Sigmoid colon (tissue), 7 donors: ENCODE results near the gene MAGI2. TPM values are rescaled to one million over a fixed set of nuclear protein-coding genes. Genes with fewer than 3 reads are reported as not detected.
"Not testable (repeated sequence)": the region's sequence is repeated elsewhere in the genome, so short reads cannot be mapped to it uniquely, and the experiment has no call there.

ENCODE experiments used
- DNase-seq: peaks from one replicate; pipeline ENCODE4 v3.0.0-alpha.2; 2019
- H3K27ac ChIP-seq, 4 donors: fragments of 200-600 bp; sonication (generic); one replicate each; pipeline ENCODE4 v1.5.1; 2016 to 2019; ENCODE audit warnings: mild to moderate bottlenecking in 1 of 4
- H3K27me3 ChIP-seq, 3 donors: fragments of 200-600 bp; sonication (generic); one replicate each; pipeline ENCODE4 v1.5.1; 2019; ENCODE audit warnings: mild to moderate bottlenecking in 1 of 3
- H3K36me3 ChIP-seq, 4 donors: fragments of 200-600 bp; sonication (generic); one replicate each; pipeline ENCODE4 v1.5.1; 2016 to 2019
- H3K4me1 ChIP-seq, 4 donors: fragments of 200-600 bp; sonication (generic); one replicate each; pipeline ENCODE4 v1.5.1; 2017 to 2019
- H3K4me3 ChIP-seq, 4 donors: fragments of 200-600 bp; sonication (generic); one replicate each; pipeline ENCODE4 v1.5.1; 2017 to 2019; ENCODE audit warnings: mild to moderate bottlenecking in 2 of 4, moderate library complexity in 1 of 4
- H3K9me3 ChIP-seq, 4 donors: fragments of 200-600 bp in 3 of 4; sonication (generic) in 3 of 4; one replicate each; pipeline versions ENCODE4 v1.5.1 to v1.6.1; 2013 to 2019
- CTCF ChIP-seq, 4 experiments: fragments of 450-650 bp in 3 of 4; fragments of 200-600 bp in 1 of 4; IDR thresholded peaks; one replicate each; pipeline ENCODE4 v1.5.1; 2016 to 2019; ENCODE audit warnings: antibody characterized with exemption in 4 of 4, mild to moderate bottlenecking in 3 of 4, moderate library complexity in 2 of 4
- EP300 ChIP-seq, 4 donors: sonication (generic); formaldehyde crosslinking; IDR thresholded peaks; one replicate each; pipeline ENCODE4 v1.6.1; 2017; ENCODE audit warnings: antibody characterized with exemption in 4 of 4
- POLR2A ChIP-seq, 2 donors: fragments of 450-650 bp; IDR thresholded peaks; one replicate each; pipeline ENCODE4 v1.6.1; 2016; ENCODE audit warnings: antibody characterized with exemption in 2 of 2, mild to moderate bottlenecking in 2 of 2, moderate library complexity in 2 of 2
- POLR2AphosphoS5 ChIP-seq, 4 donors: sonication (generic); formaldehyde crosslinking; IDR thresholded peaks; one replicate each; pipeline ENCODE4 v1.6.1; 2017; ENCODE audit warnings: antibody characterized with exemption in 4 of 4
- WGBS, 2 donors: extraction: QIAGEN DNeasy Blood & Tissue Kit; methylation state at CpG; one replicate each; pipeline ENCODE4 v1.1.7; 2013; 5-methylcytosine and 5-hydroxymethylcytosine counted together
- intact Hi-C: fragments of 100-400 bp; cut with DNase I; formaldehyde crosslinking; loops from one replicate; pipeline ENCODE4 v1.15.1; 2023
- polyA plus RNA-seq, 3 donors: library from polyadenylated mRNA; stranded (reverse); fragments of 200-250 nt; gene quantifications; one replicate each; pipeline ENCODE4 v1.2.3, GENCODE V29; 2013
- total RNA-seq, 4 donors: library from RNA; depleted of rRNA; stranded (reverse); fragments of >200 nt; gene quantifications; one replicate each; pipeline ENCODE4 v1.1.0, GENCODE V29; 2016
- donor health status: healthy with polysubstance abuse.
- donor health status: Bipolar disorder and iron deficiency.
- donor health status: healthy.

The MAGI2 gene
- total and polyA plus RNA-seq, 7 donors, result 0.69 to 26.9 (median 14.7) TPM

GRCh38 chr7:79046061-79046460 lies 407.4 kb downstream of the MAGI2 start:
- no peak for TF ChIP-seq CTCF (IDR thresholded peaks at IDR 0.05)
- TF ChIP-seq POLR2A (IDR thresholded peaks at IDR 0.05), result no peak
- no peak for TF ChIP-seq EP300 (IDR thresholded peaks at IDR 0.05)
- TF ChIP-seq POLR2AphosphoS5 (IDR thresholded peaks at IDR 0.05), result no peak
- Histone ChIP-seq H3K36me3 (no peaks in the 10 kb centered on the region), H3K4me3 (no peak overlapping the region), H3K27me3 (no peaks in the 10 kb centered on the region), H3K27ac (no peak overlapping the region), H3K4me1 (no peaks in the 10 kb centered on the region), H3K9me3 (no peaks in the 10 kb centered on the region)
- WGBS, 2 donors, result 48 to 69% methylated on average over 2 of the region's 2 CpGs
- intact Hi-C loops, result no loop called here
- no peak for DNase-seq

GRCh38 chr7:79037001-79037400 lies 416.5 kb downstream of the MAGI2 start:
- 40 to 57% methylated on average over 4 of the region's 4 CpGs for WGBS, 2 donors
- intact Hi-C loops, result no loop called here
- no peaks in the 10 kb centered on the region for H3K4me1 ChIP-seq
- no peak for TF ChIP-seq EP300 (IDR thresholded peaks at IDR 0.05)
- no peak for TF ChIP-seq POLR2A (IDR thresholded peaks at IDR 0.05)
- H3K27me3 ChIP-seq, result no peaks in the 10 kb centered on the region
- no peaks in the 10 kb centered on the region for H3K36me3 ChIP-seq
- H3K4me3 ChIP-seq, result no peak overlapping the region
- H3K9me3 ChIP-seq, result no peaks in the 10 kb centered on the region
- H3K27ac ChIP-seq, result no peak overlapping the region
- DNase-seq, result no peak

DNA sequence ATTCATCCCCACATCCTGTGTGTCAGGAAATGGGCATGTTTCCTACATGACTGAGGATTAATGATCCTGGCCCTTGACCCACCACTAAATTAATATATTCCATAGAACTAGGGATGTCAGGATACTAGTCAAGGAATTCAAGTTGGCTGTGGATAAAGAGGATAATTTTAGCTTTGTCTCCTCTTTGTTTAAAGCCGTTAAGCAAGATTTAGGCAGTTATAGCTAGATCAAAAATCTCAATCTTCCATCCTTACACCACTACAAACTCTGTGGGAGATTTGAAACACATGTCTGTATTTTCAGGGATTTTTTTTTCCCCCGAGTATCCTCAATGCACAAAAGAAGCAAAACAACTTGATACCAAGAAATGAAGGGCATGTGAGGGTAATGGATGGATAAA lies 417.1 kb downstream of the MAGI2 start:
- no peaks in the 10 kb centered on the region for H3K27me3 ChIP-seq
- intact Hi-C loops, result no loop called here
- no peaks in the 10 kb centered on the region for H3K36me3 ChIP-seq
- no peaks in the 10 kb centered on the region for H3K9me3 ChIP-seq
- 76 to 80% methylated on average over 2 of the region's 2 CpGs for WGBS, 2 donors
- TF ChIP-seq CTCF (IDR thresholded peaks at IDR 0.05), result no peak
- no peak for TF ChIP-seq POLR2A (IDR thresholded peaks at IDR 0.05)
- TF ChIP-seq POLR2AphosphoS5 (IDR thresholded peaks at IDR 0.05), result no peak
- TF ChIP-seq EP300 (IDR thresholded peaks at IDR 0.05), result no peak
- no peak overlapping the region for H3K27ac ChIP-seq
- no peak for DNase-seq
- no peak overlapping the region for H3K4me3 ChIP-seq
- no peaks in the 10 kb centered on the region for H3K4me1 ChIP-seq

GRCh38 chr7:79035858-79036257 lies 417.6 kb downstream of the MAGI2 start:
- no peak overlapping the region for H3K4me3 ChIP-seq
- no peak for DNase-seq
- TF ChIP-seq EP300 (IDR thresholded peaks at IDR 0.05), result no peak
- H3K9me3 ChIP-seq, result no peaks in the 10 kb centered on the region
- no peaks in the 10 kb centered on the region for H3K4me1 ChIP-seq
- no peaks in the 10 kb centered on the region for H3K27me3 ChIP-seq
- no peak overlapping the region for H3K27ac ChIP-seq
- no peaks in the 10 kb centered on the region for H3K36me3 ChIP-seq
- intact Hi-C loops, result no loop called here
- 86 to 88% methylated on average over 3 of the region's 3 CpGs for WGBS, 2 donors

GRCh38 chr7:79034730-79035129 lies 418.7 kb downstream of the MAGI2 start:
- H3K27me3 ChIP-seq, result no peaks in the 10 kb centered on the region
- no peaks in the 10 kb centered on the region for H3K9me3 ChIP-seq
- no peaks in the 10 kb centered on the region for H3K4me1 ChIP-seq
- H3K4me3 ChIP-seq, result no peak overlapping the region
- H3K36me3 ChIP-seq, result no peaks in the 10 kb centered on the region
- 51 to 78% methylated on average over 5 of the region's 5 CpGs for WGBS, 2 donors
- intact Hi-C loops, result no loop called here
- no peak overlapping the region for H3K27ac ChIP-seq
- DNase-seq, result no peak
- TF ChIP-seq POLR2A (IDR thresholded peaks at IDR 0.05) (no peak), EP300 (IDR thresholded peaks at IDR 0.05) (no peak), CTCF (IDR thresholded peaks at IDR 0.05) (no peak), POLR2AphosphoS5 (IDR thresholded peaks at IDR 0.05) (no peak)

DNA sequence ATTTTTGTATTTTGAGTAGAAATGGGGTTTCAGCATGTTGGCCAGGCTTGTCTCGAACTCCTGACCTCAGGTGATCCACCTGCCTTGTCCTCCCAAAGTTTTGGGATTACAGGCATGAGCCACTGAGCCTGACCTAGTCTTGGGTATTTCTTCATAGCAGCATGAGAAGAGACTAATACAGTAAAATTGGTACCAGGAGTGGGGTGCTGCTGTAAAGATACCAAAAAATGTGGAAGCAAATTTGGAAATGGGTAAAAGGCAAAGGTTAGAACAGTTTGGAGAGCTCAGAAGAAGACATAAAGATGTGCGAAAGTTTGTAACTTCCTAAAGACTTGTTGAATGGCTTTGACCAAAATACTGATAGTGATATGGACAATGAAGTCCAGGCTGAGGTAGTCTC lies 433.8 kb downstream of the MAGI2 start:
- DNase-seq, intact Hi-C loops, H3K36me3 ChIP-seq, H3K4me3 ChIP-seq, H3K9me3 ChIP-seq, H3K27me3 ChIP-seq, H3K27ac ChIP-seq, H3K4me1 ChIP-seq: not testable (repeated sequence)
- 53 to 72% methylated on average over 2 of the region's 2 CpGs for WGBS, 2 donors
